Activated naive CD4-positive, alpha-beta T cell treated with anti-CD3 and anti-CD28 coated beads for 36 hours (primary cell): ENCODE results near the gene CS. TPM values are rescaled to one million over a fixed set of nuclear protein-coding genes. Genes with fewer than 3 reads are reported as not detected.
"Not testable (repeated sequence)": the region's sequence is repeated elsewhere in the genome, so short reads cannot be mapped to it uniquely, and the experiment has no call there.

ENCODE experiments used
- CTCF ChIA-PET: fragments of 350-600 bp; sonication (Branson Sonifier 250); formaldehyde crosslinking; loops from one replicate; lab custom pipeline; 2021; ENCODE audit warnings: antibody characterized with exemption; lab: Charles Lee
- DNase-seq: peaks from one replicate; pipeline ENCODE4 v3.0.0-alpha.2; 2020
- H3K27ac Mint-ChIP-seq: one replicate; pipeline ENCODE4 v1.8.0; 2021; ENCODE audit warnings: mild to moderate bottlenecking, mixed read lengths
- H3K27me3 Mint-ChIP-seq: one replicate; pipeline ENCODE4 v1.8.0; 2021; ENCODE audit warnings: low read depth, mixed read lengths
- H3K36me3 Mint-ChIP-seq: one replicate; pipeline ENCODE4 v1.8.0; 2021; ENCODE audit warnings: low read depth, mixed read lengths
- H3K4me1 Mint-ChIP-seq: one replicate; pipeline ENCODE4 v1.8.0; 2021; ENCODE audit warnings: low read depth, mixed read lengths
- H3K4me3 Mint-ChIP-seq: one replicate; pipeline ENCODE4 v1.8.0; 2021; ENCODE audit warnings: mild to moderate bottlenecking, moderate library complexity, mixed read lengths
- H3K9me3 Mint-ChIP-seq: one replicate; pipeline ENCODE4 v1.8.0; 2021; ENCODE audit warnings: mixed read lengths
- intact Hi-C: fragments of 100-400 bp; cut with micrococcal nuclease; formaldehyde crosslinking; loops from one replicate; pipeline ENCODE4 v1.15.1; 2023
- total RNA-seq, 2 experiments: library from RNA; stranded (reverse); gene quantifications; one replicate each; pipeline ENCODE4 v1.2.3, GENCODE V29; 2021

CS gene
- total RNA-seq, 2 experiments from 2014 or later = 330 to 336 TPM

DNA sequence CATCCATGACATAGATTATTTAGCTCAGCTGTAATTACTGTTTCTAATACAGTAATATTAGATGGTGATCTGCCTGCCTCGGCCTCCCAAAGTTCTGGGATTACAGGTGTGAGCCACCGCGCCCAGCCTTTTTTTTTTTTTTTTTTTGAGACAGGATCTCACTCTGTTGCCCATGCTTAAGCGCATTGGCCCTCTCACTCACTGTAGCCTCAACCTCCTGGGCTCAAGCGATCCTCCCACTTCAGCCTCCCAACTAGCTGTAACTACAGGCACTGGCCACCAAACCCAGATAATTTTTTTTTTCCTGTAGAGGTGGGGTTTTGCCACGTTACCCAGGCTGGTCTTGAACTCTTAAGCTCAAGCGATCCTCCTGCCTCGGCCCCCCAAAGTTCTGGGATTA is 35.4 kb upstream of the CS start:
- H3K4me1 Mint-ChIP-seq = peaks cover 60% of the 10 kb centered on the region
- H3K36me3 Mint-ChIP-seq, DNase-seq, H3K27me3 Mint-ChIP-seq, H3K27ac Mint-ChIP-seq, H3K4me3 Mint-ChIP-seq, H3K9me3 Mint-ChIP-seq: not testable (repeated sequence)
- intact Hi-C loops = loop anchor here (5.0 to 10.0 kb wide), 8 partner anchors 302 to 1923 kb away; partner anchors contain the start of genes DDIT3, DNAJC14, MBD6 and NEMP1
- CTCF ChIA-PET = interaction anchor here (0.8 to 4.2 kb wide), 4 partner anchors 8 to 113 kb away, joined by 5 to 18 read pairs (median 5); partner anchors contain the start of gene STAT2

DNA sequence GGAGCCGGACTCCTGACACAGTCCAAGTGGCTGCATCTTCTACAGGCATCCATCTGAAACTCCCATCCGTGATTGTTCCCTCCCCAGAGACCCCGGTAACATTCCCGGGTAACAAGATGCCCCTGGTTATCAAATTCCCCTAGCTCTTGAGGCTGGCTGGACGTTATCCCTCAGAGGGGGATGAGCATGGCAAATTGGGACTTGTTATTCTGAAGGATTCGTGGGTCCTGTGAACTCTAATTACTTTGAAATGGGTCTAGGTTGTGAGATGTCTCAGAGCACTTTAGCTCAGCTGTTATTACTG is 34.3 kb upstream of the CS start:
- Mint-ChIP-seq H3K4me3 (peak overlapping the region; percentile 97), H3K4me1 (peaks cover 49% of the 10 kb centered on the region), H3K27me3 (no peaks in the 10 kb centered on the region), H3K36me3 (peaks cover 9% of the 10 kb centered on the region), H3K27ac (peak overlapping the region; percentile 100), H3K9me3 (no peaks in the 10 kb centered on the region)
- CTCF ChIA-PET = interaction anchor here (0.6 to 4.2 kb wide), 4 partner anchors 9 to 50 kb away, joined by 3 to 18 read pairs (median 4); partner anchors contain the start of genes CNPY2 and STAT2
- DNase-seq = no peak
- intact Hi-C loops = loop anchor here (1.0 to 10.0 kb wide), 13 partner anchors 18 to 1350 kb away; partner anchors contain the start of genes CS, DDIT3, MBD6 and NEMP1

DNA sequence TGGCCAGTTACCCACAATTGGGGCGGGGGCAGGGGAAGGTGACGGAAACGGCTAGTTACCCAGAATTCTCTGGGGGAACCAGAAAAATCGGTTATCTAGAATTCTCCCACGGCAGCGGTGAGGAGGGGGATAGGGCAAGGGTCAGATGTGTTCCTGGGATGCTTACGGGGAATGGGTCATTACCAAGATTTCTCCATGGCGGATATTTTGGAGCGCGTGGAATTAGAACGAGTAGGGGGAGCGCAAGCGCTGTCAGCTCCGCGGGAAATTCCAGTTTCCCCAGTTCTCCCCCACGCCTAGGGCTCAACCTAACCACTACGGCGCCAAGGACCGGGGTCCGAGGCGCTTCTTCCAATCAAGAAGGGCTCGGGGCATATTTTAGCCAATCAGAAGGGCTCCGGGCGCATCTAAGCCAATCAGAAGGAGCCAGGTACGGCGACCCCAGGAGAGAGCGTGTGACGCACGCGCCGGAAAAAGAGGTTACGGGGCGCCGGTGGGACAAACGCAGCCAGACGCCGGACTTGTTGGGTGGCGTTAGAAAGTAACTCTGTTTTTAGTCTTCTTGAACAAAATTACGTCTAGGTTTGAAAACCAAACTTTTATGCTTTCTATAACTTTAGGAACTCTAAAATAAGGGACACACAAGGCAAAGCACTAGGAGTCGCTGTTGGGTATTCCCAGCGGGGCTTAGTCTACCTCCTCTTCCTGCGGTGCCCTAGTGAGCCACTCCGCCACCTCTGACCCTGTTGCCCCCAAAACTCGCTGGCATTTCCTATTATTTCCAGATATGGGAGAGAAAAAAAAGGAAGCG is 33.8 kb upstream of the CS start, which contains the start of gene PAN2:
Gene PAN2, minus strand, starts transcription at position 322 of the 811 bp plus-strand sequence. CDS start 906 bp downstream, outside the sequence.
- Mint-ChIP-seq H3K4me3 (peak within 1 kb of the TSS; percentile 97), H3K27me3 (no peaks in the 10 kb centered on the region), H3K9me3 (no peaks in the 10 kb centered on the region), H3K27ac (peak within 1 kb of the TSS; percentile 100), H3K36me3 (peaks cover 6% of the 10 kb centered on the region), H3K4me1 (peaks cover 44% of the 10 kb centered on the region)
- CTCF ChIA-PET = interaction anchor here (0.5 to 4.2 kb wide), 9 partner anchors 10 to 248 kb away, joined by 3 to 18 read pairs (median 4); partner anchors contain the start of genes CNPY2 and STAT2
- DNase-seq = peak; percentile 98
- intact Hi-C loops = loop anchor here (1.0 to 10.0 kb wide), 15 partner anchors 13 to 1349 kb away; partner anchors contain the start of genes CS, DDIT3, MBD6 and NEMP1

DNA sequence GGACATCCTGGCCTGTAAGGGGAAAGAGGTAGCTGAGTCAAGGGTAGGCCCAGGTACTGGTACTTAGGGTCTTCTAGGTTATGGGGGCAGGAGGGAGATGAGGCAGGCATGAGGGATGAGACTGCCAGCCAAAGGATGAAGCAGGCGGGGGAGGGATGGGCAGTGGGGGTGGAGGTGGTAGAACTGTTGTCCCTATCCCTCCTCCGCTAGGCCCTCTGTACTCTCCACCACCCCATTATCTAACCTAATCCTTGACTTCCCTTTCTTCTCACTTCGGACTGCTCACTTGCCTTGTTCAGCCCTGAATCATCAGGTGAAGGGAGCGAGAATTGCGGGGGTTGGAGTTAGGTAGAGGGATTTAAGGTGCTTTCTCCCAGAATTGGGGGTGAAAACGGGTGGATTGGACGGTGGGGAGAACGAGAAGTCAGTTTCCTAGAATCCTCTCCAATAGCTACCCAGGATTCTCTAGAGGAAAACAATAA is 33.1 kb upstream of the CS start:
- Mint-ChIP-seq H3K4me1 (peaks cover 37% of the 10 kb centered on the region), H3K9me3 (no peaks in the 10 kb centered on the region), H3K4me3 (peak overlapping the region; percentile 97), H3K27me3 (no peaks in the 10 kb centered on the region), H3K36me3 (peaks cover 4% of the 10 kb centered on the region), H3K27ac (peak overlapping the region; percentile 100)
- intact Hi-C loops = loop anchor here (1.0 to 10.0 kb wide), 6 partner anchors 12 to 1348 kb away; partner anchors contain the start of genes DDIT3, MBD6, NEMP1 and RAB5B
- no peak for DNase-seq
- CTCF ChIA-PET = interaction anchor here (0.5 to 4.2 kb wide), 5 partner anchors 12 to 143 kb away, joined by 3 to 18 read pairs (median 5); partner anchors contain the start of gene STAT2

DNA sequence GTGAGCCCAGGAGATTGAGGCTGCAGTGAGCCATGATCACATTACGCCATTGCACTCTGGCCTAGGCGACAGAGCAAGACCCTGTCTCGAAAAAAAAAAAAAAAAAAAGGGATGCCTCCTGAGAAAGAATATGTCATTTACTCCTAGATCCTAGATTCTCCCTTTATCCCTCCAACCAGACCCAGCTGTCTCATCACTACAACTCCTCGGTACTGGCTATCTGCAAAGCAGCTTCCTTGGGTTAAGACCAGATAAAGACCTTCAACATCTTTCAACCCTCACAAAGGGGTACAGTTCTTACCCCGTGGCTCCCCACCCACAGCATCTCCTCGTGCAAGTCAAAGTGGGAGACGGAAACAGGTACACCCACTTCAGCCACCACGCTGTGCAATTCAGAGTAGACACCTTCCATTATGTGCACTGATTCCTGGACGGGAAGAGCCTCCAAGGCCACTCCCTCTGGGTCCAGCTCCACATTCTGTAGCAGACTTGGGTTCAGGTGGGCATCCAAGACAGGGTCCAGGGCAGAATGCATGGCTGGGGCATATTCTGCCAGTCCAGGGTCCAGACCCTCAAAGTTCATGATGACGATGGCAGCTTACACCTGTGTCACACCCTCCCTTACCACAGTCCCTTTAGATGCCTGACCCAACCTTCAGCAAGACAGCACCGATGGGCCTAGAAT is 32.5 kb upstream of the CS start:
- no peaks in the 10 kb centered on the region for H3K9me3 Mint-ChIP-seq

DNA sequence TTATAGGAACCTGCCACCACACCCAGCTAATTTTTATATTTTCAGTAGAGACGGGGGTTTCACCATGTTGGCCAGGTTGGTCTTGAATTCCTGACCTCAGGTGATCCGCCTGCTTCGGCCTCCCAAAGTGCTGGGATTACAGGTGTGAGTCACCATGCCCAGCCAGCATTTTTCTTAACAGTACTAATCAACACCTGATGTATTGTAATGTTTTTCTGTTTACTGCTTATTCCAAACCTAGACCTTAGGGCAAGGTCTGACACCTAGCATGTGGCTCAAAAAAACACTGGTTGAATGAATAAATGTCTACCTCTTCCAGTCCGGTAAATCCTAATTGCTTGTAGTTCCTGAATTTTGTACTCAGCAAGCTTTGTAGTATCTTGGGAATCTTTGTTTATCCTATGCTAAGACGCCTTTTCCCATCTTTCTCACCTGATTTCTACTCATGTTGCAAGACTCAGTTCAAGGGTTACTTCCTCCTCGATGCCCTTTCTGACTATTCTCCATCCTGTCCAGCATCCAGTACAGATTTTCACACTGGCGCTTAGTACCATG is 30.9 kb upstream of the CS start:
- H3K27ac Mint-ChIP-seq = no peak overlapping the region
- peaks cover 20% of the 10 kb centered on the region for H3K4me1 Mint-ChIP-seq
- H3K4me3 Mint-ChIP-seq = no peak overlapping the region
- CTCF ChIA-PET = no interaction called here
- H3K9me3 Mint-ChIP-seq = no peaks in the 10 kb centered on the region
- peaks cover 10% of the 10 kb centered on the region for H3K36me3 Mint-ChIP-seq
- intact Hi-C loops = loop anchor here (10.0 kb wide), 4 partner anchors 356 to 1346 kb away; partner anchors contain the start of genes DDIT3, MBD6, NEMP1 and RAB5B
- no peak for DNase-seq
- H3K27me3 Mint-ChIP-seq = no peaks in the 10 kb centered on the region

More for the DNA sequence above, 32.5 kb upstream of the CS start:
- no peaks in the 10 kb centered on the region for H3K27me3 Mint-ChIP-seq
- H3K27ac Mint-ChIP-seq = peak overlapping the region; percentile 100
- CTCF ChIA-PET = interaction anchor here (1.0 to 4.2 kb wide), 4 partner anchors 9 to 131 kb away, joined by 3 to 18 read pairs (median 6); partner anchors contain the start of gene STAT2
- peaks cover 32% of the 10 kb centered on the region for H3K4me1 Mint-ChIP-seq
- intact Hi-C loops = loop anchor here (1.0 to 10.0 kb wide), 6 partner anchors 11 to 1348 kb away; partner anchors contain the start of genes DDIT3, MBD6, NEMP1 and RAB5B
- H3K36me3 Mint-ChIP-seq = peaks cover 4% of the 10 kb centered on the region
- peak; percentile 12 for DNase-seq
- H3K4me3 Mint-ChIP-seq = peak overlapping the region; percentile 97

DNA sequence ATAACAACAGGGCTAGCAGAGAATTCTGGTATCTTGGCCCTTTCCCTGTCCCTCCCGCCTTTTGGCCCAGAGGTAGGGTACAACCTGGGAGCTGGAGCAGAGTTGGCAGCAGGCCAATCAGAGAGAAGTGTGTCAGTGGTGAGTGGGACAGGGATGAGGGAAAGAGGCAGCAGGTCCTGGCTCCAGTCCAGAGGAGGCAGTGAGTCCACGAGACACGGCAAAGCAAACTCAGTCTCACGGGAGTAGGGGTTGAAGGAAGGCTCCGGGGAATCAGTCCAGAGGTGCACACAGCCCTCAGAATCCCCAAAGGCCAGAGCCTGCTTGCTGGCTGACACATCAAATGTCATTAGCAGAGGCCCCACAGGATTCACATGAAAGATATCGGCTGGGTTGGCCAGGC is 26.4 kb upstream of the CS start:
- no peaks in the 10 kb centered on the region for H3K27me3 Mint-ChIP-seq
- H3K27ac Mint-ChIP-seq = no peak overlapping the region
- intact Hi-C loops = no loop called here
- H3K4me3 Mint-ChIP-seq = no peak overlapping the region
- no peak for DNase-seq
- CTCF ChIA-PET = interaction anchor here (0.6 kb wide), 1 partner anchor 9 kb away, joined by 3 read pairs; no protein-coding TSS in a partner anchor
- H3K36me3 Mint-ChIP-seq = peaks cover 21% of the 10 kb centered on the region
- H3K9me3 Mint-ChIP-seq = no peaks in the 10 kb centered on the region
- peaks cover 3% of the 10 kb centered on the region for H3K4me1 Mint-ChIP-seq

DNA sequence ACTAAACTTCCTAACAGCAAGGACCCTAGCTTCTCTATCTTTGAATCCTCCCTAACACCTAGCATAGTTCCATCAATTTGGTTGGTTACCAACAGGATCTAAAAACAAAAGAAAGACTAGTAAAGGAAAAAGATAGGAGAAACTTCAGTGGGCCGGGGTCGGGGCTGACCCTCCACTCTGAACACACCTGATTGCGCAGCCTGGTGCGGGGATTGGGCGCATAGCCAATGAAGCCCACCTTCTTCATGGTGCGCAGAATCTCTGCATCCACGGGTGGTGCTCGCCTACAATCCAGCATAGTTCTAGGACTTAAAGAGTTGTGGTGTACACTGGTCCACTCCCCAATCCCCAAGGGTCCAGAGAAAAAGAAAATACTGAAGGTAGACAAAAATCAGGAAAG is 26.0 kb upstream of the CS start:
- intact Hi-C loops = no loop called here
- H3K4me1 Mint-ChIP-seq = no peaks in the 10 kb centered on the region
- H3K27ac Mint-ChIP-seq = no peak overlapping the region
- CTCF ChIA-PET = interaction anchor here (0.8 to 1.3 kb wide), 2 partner anchors 10 to 134 kb away, joined by 3 to 4 read pairs; partner anchors contain the start of gene CNPY2
- no peak overlapping the region for H3K4me3 Mint-ChIP-seq
- H3K9me3 Mint-ChIP-seq = no peaks in the 10 kb centered on the region
- DNase-seq = no peak
- no peaks in the 10 kb centered on the region for H3K27me3 Mint-ChIP-seq
- peaks cover 20% of the 10 kb centered on the region for H3K36me3 Mint-ChIP-seq

DNA sequence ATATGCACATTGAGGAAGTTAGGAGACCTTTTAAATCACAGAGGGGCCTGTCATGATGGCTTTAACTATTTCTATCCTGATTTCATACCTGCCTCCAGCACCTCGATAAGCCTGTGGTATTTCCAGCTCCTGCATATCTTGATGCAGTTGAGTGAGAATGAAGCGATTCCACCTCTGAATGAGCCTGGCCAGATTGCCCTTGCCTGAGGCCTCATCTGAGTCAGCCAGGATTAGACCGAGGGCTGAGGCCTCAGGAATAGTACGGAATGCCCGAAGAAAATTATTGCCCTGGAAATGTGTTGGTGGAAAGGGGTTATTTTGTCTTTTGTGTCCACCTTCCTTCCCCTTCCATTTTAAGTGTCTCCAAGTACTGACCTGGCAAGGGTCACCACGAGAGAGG is 24.1 kb upstream of the CS start:
- peaks cover 22% of the 10 kb centered on the region for H3K36me3 Mint-ChIP-seq

DNA sequence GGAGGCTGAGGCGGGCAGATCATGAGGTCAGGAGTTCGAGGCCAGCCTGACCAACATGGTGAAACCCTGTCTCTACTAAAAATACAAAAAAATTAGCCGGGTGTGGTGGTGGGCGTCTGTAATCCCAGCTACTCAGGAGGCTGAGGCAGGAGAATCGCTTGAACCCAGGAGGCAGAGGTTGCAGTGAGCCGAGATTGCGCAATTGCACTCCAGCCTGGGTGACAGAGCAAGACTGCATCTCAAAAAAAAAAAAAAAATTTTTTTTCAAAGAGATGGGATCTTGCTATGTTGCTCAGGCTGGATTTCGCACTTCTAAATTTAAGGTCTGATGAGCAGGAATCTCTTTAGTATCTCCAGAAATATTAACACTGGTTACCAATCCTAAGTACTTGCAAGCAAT is 21.5 kb upstream of the CS start:
- H3K9me3 Mint-ChIP-seq, H3K4me3 Mint-ChIP-seq, DNase-seq, H3K27me3 Mint-ChIP-seq, H3K4me1 Mint-ChIP-seq: not testable (repeated sequence)
- H3K36me3 Mint-ChIP-seq = peaks cover 20% of the 10 kb centered on the region
- CTCF ChIA-PET = interaction anchor here (0.7 to 2.0 kb wide), 2 partner anchors 11 to 38 kb away, joined by 4 to 8 read pairs; partner anchors contain the start of genes PAN2 and STAT2
- peak overlapping the region; percentile 17 for H3K27ac Mint-ChIP-seq
- intact Hi-C loops = loop anchor here (1.0 kb wide), 1 partner anchor 12 kb away; the partner anchor contains the start of gene PAN2

More for the DNA sequence above, 24.1 kb upstream of the CS start:
- no peak for DNase-seq
- intact Hi-C loops = no loop called here
- no peaks in the 10 kb centered on the region for H3K9me3 Mint-ChIP-seq
- no peak overlapping the region for H3K27ac Mint-ChIP-seq
- H3K4me1 Mint-ChIP-seq = no peaks in the 10 kb centered on the region
- CTCF ChIA-PET = interaction anchor here (0.8 kb wide), 1 partner anchor 140 kb away, joined by 5 read pairs; no protein-coding TSS in a partner anchor
- H3K4me3 Mint-ChIP-seq = no peak overlapping the region
- no peaks in the 10 kb centered on the region for H3K27me3 Mint-ChIP-seq

DNA sequence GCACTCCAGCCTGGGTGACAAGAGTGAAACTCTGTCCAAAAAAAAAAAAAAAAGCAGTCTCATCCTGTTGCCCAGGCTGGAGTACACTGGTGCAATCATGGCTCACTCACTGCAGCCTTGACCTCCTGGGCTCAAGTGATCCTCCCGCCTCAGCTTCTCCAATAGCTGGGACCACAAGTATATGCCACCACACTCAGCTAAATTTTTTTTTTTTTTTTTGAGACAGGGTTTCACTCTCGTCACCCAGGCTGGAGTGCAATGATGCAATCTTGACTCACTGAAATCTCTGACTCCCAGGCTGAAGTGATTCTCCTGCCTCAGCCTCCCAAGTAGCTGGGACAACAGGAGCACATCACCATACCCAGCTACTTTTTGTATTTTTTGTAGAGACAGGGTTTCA is 20.9 kb upstream of the CS start:
- Mint-ChIP-seq H3K9me3 (no peaks in the 10 kb centered on the region), H3K27ac (peak overlapping the region; percentile 70), H3K4me1 (peaks cover 5% of the 10 kb centered on the region), H3K27me3 (no peaks in the 10 kb centered on the region), H3K36me3 (peaks cover 16% of the 10 kb centered on the region), H3K4me3 (no peak overlapping the region)
- CTCF ChIA-PET = interaction anchor here (0.7 to 2.0 kb wide), 3 partner anchors 12 to 39 kb away, joined by 3 to 8 read pairs (median 4); partner anchors contain the start of genes PAN2 and STAT2
- DNase-seq = peak; percentile 50
- intact Hi-C loops = loop anchor here (1.0 kb wide), 1 partner anchor 12 kb away; the partner anchor contains the start of gene PAN2
